DMS 273 (cell line): Measurements from ENCODE around the gene IER3.

Source experiments
- DNase-seq: peaks from one replicate; lab custom pipeline; 2025; ENCODE audit not compliant: unreplicated experiment; lab: John Stamatoyannopoulos, UW

IER3 gene

GRCh38 chr6:30709101-30709868 lies 35.1 kb downstream of the IER3 start:
- DNase-seq: no peak

GRCh38 chr6:30707281-30707850 lies 37.0 kb downstream of the IER3 start:
- peak; percentile 51 for DNase-seq

- no peak for DNase-seq
Measured at GRCh38 chr6:30705620-30706019, 38.7 kb downstream of the IER3 start.

- no peak for DNase-seq
Measured at GRCh38 chr6:30703821-30704220, 40.5 kb downstream of the IER3 start.

- DNase-seq: no peak
Measured at GRCh38 chr6:30703011-30703410, 41.3 kb downstream of the IER3 start.

- DNase-seq: no peak
Measured at GRCh38 chr6:30700340-30700739, 44.0 kb downstream of the IER3 start.

GRCh38 chr6:30696432-30696831 lies 47.9 kb downstream of the IER3 start:
- DNase-seq: no peak
